ENCODE measurements around the gene KRTAP5-8.

Gene KRTAP5-8

DNA sequence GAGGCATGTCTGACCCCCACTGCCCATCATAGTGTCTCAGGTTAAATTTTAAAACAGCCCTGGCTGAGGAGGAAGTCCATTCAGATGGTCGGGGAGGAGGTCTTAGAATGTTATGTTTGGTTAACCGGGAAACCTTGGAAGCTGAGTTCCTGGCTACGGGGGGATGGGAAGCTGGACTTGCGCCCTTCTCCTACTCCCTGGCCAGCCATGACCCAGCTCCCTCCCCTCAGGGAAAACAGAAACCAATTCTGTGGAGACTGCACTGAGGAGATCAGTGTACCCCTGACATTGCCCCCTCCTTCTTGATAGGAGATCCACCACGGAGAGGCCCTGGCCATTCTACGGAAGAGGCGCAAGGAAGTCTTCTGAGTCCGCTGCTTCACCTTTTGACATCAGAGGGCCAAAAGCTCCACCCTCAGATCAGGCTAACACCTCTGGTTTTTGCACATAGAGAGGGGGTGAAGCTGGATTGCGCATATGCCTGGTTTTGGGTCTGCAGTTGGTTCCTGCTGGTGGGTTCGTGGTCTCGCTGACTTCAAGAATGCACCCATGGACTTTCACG, 7.7 kb downstream of the KRTAP5-8 start:
- no peak overlapping the region for H3K4me3 ChIP-seq (ENCODE audit: low read depth, low read length)
- TF ChIP-seq, protein P1, sequence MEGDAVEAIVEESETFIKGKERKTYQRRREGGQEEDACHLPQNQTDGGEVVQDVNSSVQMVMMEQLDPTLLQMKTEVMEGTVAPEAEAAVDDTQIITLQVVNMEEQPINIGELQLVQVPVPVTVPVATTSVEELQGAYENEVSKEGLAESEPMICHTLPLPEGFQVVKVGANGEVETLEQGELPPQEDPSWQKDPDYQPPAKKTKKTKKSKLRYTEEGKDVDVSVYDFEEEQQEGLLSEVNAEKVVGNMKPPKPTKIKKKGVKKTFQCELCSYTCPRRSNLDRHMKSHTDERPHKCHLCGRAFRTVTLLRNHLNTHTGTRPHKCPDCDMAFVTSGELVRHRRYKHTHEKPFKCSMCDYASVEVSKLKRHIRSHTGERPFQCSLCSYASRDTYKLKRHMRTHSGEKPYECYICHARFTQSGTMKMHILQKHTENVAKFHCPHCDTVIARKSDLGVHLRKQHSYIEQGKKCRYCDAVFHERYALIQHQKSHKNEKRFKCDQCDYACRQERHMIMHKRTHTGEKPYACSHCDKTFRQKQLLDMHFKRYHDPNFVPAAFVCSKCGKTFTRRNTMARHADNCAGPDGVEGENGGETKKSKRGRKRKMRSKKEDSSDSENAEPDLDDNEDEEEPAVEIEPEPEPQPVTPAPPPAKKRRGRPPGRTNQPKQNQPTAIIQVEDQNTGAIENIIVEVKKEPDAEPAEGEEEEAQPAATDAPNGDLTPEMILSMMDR (IDR thresholded peaks at IDR 0.05; ENCODE audit: low read depth, low read length) = no peak
- in situ Hi-C loops (cut with HindIII; ENCODE audit: low sequenced_read_pairs) = no loop called here
- no peak for DNase-seq (ENCODE audit: low read depth, low spot score)

DNA sequence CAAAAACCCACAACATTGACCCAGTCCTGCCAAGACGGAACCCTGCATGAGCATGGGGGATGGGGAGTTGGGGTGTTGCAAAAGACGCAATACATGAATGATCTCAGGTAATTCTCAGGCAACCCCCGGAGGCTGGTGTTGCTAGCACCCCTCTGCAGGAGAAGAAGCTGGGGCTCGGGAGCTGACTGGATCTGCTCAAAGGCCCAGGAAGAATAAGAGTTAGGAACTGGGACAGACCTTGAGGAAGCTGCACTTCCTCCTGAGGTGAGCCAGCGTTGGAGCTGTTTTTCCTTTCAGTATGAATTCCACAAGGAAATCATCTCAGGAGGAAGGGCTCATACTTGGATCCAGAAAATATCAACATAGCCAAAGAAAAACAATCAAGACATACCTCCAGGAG, 10.3 kb downstream of the KRTAP5-8 start, which contains the start of gene KRTAP5-9:
KRTAP5-9 (plus strand) TSS at position 301 of the 400 bp plus-strand sequence. CDS start 238 bp downstream, outside the sequence.
- in situ Hi-C loops (cut with HindIII; ENCODE audit: low sequenced_read_pairs) = no loop called here
- DNase-seq (ENCODE audit: low read depth, low spot score) = no peak
- TF ChIP-seq, protein P1 (IDR thresholded peaks at IDR 0.05; ENCODE audit: low read depth, low read length) = no peak
- no peak within 1 kb of the TSS for H3K4me3 ChIP-seq (ENCODE audit: low read depth, low read length)

DNA sequence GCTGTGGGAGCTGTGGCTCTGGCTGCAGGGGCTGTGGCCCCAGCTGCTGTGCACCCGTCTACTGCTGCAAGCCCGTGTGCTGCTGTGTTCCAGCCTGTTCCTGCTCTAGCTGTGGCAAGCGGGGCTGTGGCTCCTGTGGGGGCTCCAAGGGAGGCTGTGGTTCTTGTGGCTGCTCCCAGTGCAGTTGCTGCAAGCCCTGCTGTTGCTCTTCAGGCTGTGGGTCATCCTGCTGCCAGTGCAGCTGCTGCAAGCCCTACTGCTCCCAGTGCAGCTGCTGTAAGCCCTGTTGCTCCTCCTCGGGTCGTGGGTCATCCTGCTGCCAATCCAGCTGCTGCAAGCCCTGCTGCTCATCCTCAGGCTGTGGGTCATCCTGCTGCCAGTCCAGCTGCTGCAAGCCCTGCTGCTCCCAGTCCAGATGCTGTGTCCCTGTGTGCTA, 10.9 kb downstream of the KRTAP5-8 start:
- no peak overlapping the region for H3K4me3 ChIP-seq (ENCODE audit: low read depth, low read length)
- no peak for DNase-seq (ENCODE audit: low read depth, low spot score)
- in situ Hi-C loops (cut with HindIII; ENCODE audit: low sequenced_read_pairs) = no loop called here
- TF ChIP-seq, protein P1 (IDR thresholded peaks at IDR 0.05; ENCODE audit: low read depth, low read length) = no peak

DNA sequence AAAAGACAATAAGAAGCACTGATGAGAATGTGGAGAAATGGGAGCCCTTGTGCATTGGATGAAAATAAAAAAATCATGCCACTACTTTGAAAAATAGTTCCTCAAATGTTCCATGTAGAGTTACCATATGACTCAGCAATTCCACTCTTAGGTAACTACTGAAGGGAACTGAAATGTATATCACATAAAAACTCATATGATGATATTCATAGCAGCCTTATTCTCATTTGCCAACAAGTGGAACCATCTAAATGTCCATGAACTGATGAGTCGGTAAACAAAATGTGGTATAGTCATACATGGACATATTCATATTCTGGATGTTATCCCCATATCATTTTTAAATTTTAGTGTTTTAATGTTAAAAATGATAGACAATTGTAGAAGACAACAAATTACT, 13.9 kb downstream of the KRTAP5-8 start:
- H3K4me3 ChIP-seq (ENCODE audit: low read depth, low read length) = no peak overlapping the region
- no peak for DNase-seq (ENCODE audit: low read depth, low spot score)
- in situ Hi-C loops (cut with HindIII; ENCODE audit: low sequenced_read_pairs) = no loop called here
- TF ChIP-seq, protein P1 (IDR thresholded peaks at IDR 0.05; ENCODE audit: low read depth, low read length) = no peak

DNA sequence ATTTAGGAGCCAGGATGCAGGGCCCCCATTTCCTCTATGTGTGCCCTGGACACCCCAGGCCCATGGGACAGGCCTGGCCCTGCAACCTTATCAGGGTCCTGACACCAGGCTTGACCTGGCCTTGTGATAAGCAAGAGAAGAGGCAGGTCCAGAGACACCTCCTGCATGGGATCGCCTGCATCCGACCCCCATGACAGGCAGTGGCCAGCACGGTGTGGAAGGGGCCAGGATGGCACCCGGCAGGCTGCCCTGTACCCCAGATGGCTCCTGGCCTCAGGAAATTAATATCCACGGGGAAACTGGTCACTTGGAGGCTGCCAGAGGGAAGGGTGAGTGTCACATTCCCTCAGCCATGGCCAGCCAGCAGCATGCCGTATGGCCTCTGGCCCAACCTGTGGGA, 17.2 kb downstream of the KRTAP5-8 start:
- TF ChIP-seq, protein P1 (IDR thresholded peaks at IDR 0.05; ENCODE audit: low read depth, low read length) = no peak
- H3K4me3 ChIP-seq (ENCODE audit: low read depth, low read length) = no peak overlapping the region
- DNase-seq (ENCODE audit: low read depth, low spot score) = no peak
- in situ Hi-C loops (cut with HindIII; ENCODE audit: low sequenced_read_pairs) = no loop called here

DNA sequence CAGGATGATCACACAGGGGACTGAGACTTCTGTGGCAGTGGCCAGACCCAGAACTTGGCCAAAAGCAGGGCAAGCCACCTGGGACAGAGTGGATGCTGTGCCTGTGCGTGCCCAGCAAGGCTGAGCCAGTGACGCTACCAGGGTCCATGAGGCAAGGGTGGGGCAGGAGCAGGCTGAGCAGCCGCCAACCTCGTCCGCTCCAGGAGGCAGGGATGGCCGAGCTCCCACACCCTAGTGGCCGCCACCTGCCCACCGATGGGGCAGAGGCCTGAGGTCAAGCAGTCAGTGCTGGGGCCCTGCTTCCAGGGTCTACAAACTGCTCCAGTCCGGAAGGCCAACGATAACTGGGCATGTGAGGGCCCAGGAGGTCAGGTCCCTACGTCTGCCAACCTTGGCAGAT, 17.7 kb downstream of the KRTAP5-8 start:
- no peak overlapping the region for H3K4me3 ChIP-seq (ENCODE audit: low read depth, low read length)
- TF ChIP-seq, protein P1 (IDR thresholded peaks at IDR 0.05; ENCODE audit: low read depth, low read length) = no peak
- in situ Hi-C loops (cut with HindIII; ENCODE audit: low sequenced_read_pairs) = no loop called here
- no peak for DNase-seq (ENCODE audit: low read depth, low spot score)
